HEK293 (cell line): ENCODE results near the gene HEATR5B.

Experiments used
- GLIS2 ChIP-seq: fragments of 450-650 bp; formaldehyde crosslinking; IDR thresholded peaks from 2 replicates; pipeline ENCODE4 v1.5.1; 2016; ENCODE audit warnings: missing biosample characterization, missing genetic modification characterization
- ZNF433 ChIP-seq: fragments of 450-650 bp; formaldehyde crosslinking; IDR thresholded peaks from 2 replicates; pipeline ENCODE4 v1.5.1; 2016; ENCODE audit warnings: missing biosample characterization, missing genetic modification characterization, low read depth
- ZNF776 ChIP-seq: fragments of 450-650 bp; formaldehyde crosslinking; IDR thresholded peaks from 2 replicates; pipeline ENCODE4 v1.5.0; 2017; ENCODE audit warnings: missing biosample characterization, missing genetic modification characterization, borderline replicate concordance
- TF ChIP-seq, protein P1 (sequence below): fragments of 450-650 bp; formaldehyde crosslinking; IDR thresholded peaks from 2 replicates; pipeline ENCODE4 v1.5.1; 2016; ENCODE audit warnings: missing biosample characterization, missing genetic modification characterization
- TF ChIP-seq, protein P2 (sequence below): fragments of 450-650 bp; formaldehyde crosslinking; IDR thresholded peaks from 2 replicates; pipeline ENCODE4 v1.5.1; 2016; ENCODE audit warnings: missing biosample characterization, missing genetic modification characterization

DNA sequence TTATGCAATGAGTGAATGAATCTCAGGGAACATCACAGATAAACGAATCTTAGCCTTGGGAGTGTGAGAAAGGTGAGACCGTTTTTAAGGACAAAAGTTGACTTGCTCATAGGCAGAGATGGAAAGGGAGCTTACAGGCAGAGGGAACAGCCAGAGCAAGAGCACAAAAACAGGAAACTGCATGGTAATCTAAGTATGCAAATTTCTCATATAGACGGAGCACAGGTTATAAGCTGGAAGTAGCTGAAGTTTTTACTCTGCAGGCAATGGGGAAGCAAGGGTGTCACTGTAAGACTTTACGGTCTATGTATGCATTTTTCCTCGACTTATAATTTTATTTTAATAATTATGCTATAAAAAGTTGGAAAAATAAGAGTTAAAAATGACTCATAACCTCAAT, 73.0 kb downstream of the HEATR5B start:
- TF ChIP-seq ZNF776 (tag by site-specific recombination) (no peak), GLIS2 (tag by site-specific recombination) (no peak), ZNF433 (tag by site-specific recombination) (no peak)
- TF ChIP-seq, protein P1, sequence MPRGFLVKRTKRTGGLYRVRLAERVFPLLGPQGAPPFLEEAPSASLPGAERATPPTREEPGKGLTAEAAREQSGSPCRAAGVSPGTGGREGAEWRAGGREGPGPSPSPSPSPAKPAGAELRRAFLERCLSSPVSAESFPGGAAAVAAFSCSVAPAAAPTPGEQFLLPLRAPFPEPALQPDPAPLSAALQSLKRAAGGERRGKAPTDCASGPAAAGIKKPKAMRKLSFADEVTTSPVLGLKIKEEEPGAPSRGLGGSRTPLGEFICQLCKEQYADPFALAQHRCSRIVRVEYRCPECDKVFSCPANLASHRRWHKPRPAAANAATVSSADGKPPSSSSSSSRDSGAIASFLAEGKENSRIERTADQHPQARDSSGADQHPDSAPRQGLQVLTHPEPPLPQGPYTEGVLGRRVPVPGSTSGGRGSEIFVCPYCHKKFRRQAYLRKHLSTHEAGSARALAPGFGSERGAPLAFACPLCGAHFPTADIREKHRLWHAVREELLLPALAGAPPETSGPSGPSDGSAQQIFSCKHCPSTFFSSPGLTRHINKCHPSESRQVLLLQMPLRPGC (tag by site-specific recombination) = no peak
- TF ChIP-seq, protein P2, sequence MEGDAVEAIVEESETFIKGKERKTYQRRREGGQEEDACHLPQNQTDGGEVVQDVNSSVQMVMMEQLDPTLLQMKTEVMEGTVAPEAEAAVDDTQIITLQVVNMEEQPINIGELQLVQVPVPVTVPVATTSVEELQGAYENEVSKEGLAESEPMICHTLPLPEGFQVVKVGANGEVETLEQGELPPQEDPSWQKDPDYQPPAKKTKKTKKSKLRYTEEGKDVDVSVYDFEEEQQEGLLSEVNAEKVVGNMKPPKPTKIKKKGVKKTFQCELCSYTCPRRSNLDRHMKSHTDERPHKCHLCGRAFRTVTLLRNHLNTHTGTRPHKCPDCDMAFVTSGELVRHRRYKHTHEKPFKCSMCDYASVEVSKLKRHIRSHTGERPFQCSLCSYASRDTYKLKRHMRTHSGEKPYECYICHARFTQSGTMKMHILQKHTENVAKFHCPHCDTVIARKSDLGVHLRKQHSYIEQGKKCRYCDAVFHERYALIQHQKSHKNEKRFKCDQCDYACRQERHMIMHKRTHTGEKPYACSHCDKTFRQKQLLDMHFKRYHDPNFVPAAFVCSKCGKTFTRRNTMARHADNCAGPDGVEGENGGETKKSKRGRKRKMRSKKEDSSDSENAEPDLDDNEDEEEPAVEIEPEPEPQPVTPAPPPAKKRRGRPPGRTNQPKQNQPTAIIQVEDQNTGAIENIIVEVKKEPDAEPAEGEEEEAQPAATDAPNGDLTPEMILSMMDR = no peak
